ENCODE measurements around the gene CLEC10A.
A peak's percentile ranks its signal among the peaks of the same experiment; 100 is the strongest.
"Not testable (repeated sequence)": the region's sequence is repeated elsewhere in the genome, so short reads cannot be mapped to it uniquely, and the experiment has no call there.

Gene CLEC10A

GRCh38 chr17:7098802-7099459, 18.9 kb upstream of the CLEC10A start:
- TF ChIP-seq CTCF (IDR thresholded peaks at IDR 0.05; ENCODE audit: low read depth, low read length, missing control alignments): no peak
- H3K4me3 ChIP-seq (ENCODE audit: low read depth, low read length): no peak overlapping the region
- in situ Hi-C loops (cut with HindIII; ENCODE audit: low sequenced_read_pairs): no loop called here
- DNase-seq (ENCODE audit: low read depth): no peak

GRCh38 chr17:7097940-7098339, 17.9 kb upstream of the CLEC10A start:
- DNase-seq (ENCODE audit: low read depth): no peak
- no peak for TF ChIP-seq CTCF (IDR thresholded peaks at IDR 0.05; ENCODE audit: low read depth, low read length, missing control alignments)
- in situ Hi-C loops (cut with HindIII; ENCODE audit: low sequenced_read_pairs): no loop called here
- no peak overlapping the region for H3K4me3 ChIP-seq (ENCODE audit: low read depth, low read length)

GRCh38 chr17:7095625-7096024, 15.6 kb upstream of the CLEC10A start:
- no peak overlapping the region for H3K4me3 ChIP-seq (ENCODE audit: low read depth, low read length)
- DNase-seq (ENCODE audit: low read depth): no peak
- TF ChIP-seq CTCF (IDR thresholded peaks at IDR 0.05; ENCODE audit: low read depth, low read length, missing control alignments): no peak
- in situ Hi-C loops (cut with HindIII; ENCODE audit: low sequenced_read_pairs): no loop called here

- TF ChIP-seq CTCF (IDR thresholded peaks at IDR 0.05; ENCODE audit: low read depth, low read length, missing control alignments): no peak
- no peak for DNase-seq (ENCODE audit: low read depth)
- in situ Hi-C loops (cut with HindIII; ENCODE audit: low sequenced_read_pairs): no loop called here
- H3K4me3 ChIP-seq (ENCODE audit: low read depth, low read length): no peak overlapping the region
Observed at GRCh38 chr17:7094652-7095019, 14.6 kb upstream of the CLEC10A start.

GRCh38 chr17:7091311-7092005, 11.4 kb upstream of the CLEC10A start:
- DNase-seq (ENCODE audit: low read depth); in situ Hi-C loops (cut with HindIII; ENCODE audit: low sequenced_read_pairs); H3K4me3 ChIP-seq (ENCODE audit: low read depth, low read length): not testable (repeated sequence)

- DNase-seq (ENCODE audit: low read depth); H3K4me3 ChIP-seq (ENCODE audit: low read depth, low read length); in situ Hi-C loops (cut with HindIII; ENCODE audit: low sequenced_read_pairs): not testable (repeated sequence)
Observed at GRCh38 chr17:7089570-7089969, 9.5 kb upstream of the CLEC10A start.

GRCh38 chr17:7088442-7088841, 8.4 kb upstream of the CLEC10A start:
- DNase-seq (ENCODE audit: low read depth); in situ Hi-C loops (cut with HindIII; ENCODE audit: low sequenced_read_pairs); H3K4me3 ChIP-seq (ENCODE audit: low read depth, low read length): not testable (repeated sequence)

GRCh38 chr17:7084088-7084487, 4.0 kb upstream of the CLEC10A start:
- H3K4me3 ChIP-seq (ENCODE audit: low read depth, low read length): no peak overlapping the region
- in situ Hi-C loops (cut with HindIII; ENCODE audit: low sequenced_read_pairs): no loop called here
- peak; percentile 39 for DNase-seq (ENCODE audit: low read depth)
- TF ChIP-seq CTCF (IDR thresholded peaks at IDR 0.05; ENCODE audit: low read depth, low read length, missing control alignments): no peak

Data from astrocyte of the cerebellum (primary cell).